Cerebellar cortex (tissue), 1 donor: ENCODE results near the gene ZNF516.
"Not testable (repeated sequence)": the region's sequence is repeated elsewhere in the genome, so short reads cannot be mapped to it uniquely, and the experiment has no call there.

Experiments used
- DNase-seq: peaks from one replicate; pipeline ENCODE4 v3.0.0-alpha.2; 2015; ENCODE audit warnings: low spot score

The ZNF516 gene

DNA sequence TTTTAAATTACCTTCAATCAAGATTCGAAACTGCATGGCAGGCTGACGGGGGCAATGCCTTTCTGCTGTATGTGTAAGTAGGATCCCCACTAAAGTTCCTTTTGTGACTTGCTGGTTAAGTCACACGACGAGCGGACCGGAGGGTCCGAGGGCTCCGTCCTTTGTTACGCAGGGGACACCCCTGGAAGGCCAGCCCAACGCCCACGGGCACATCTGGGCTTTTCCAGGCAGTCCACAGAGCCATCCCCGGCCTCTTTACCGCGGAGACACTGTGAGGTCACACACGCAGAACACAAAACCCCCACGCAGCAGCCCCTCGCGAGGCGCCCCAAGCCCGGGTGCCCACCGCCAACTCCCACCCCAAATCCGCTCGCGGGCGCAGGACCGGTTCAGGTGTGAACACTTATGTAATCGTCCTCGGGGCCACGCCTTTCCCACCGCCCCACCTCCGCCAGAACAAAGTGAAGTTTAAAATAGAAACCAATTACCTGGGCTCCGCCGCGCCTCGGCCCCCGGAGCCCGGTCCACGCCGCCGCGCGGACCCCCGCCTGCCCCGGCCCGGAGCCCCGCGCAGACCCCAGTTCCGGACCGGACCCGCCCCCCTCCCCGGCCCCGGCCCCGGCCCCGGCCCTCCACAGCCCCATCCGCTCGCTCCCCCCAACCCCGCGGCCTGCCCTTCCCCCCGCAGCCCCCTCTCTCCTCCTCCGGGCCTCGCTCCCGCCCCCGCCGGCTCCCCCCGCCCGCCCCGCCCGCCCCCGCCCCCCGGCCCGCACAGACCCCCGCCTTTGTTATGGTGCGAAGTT lies 4.2 kb downstream of the ZNF516 start:
- DNase-seq, result no peak

DNA sequence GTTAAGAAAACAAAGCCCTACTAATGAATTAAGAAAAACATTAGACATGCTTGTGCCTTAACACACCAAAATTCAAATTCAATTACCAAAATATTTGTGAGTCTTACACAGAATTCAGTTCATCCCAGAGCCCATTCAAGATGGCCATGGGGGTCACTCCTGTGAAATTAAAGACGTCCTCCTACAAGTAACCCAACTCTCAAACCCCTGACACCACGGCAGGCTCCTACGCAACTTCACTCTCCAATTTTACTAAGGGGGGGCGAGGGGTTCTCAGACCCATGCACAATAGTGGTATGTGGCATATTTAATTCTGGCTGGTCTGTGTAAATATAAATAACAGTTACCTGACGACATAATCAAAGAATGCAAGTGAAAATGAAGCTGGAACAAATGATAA lies 5.0 kb downstream of the ZNF516 start:
- no peak for DNase-seq

GRCh38 chr18:76489081-76489480 lies 6.0 kb downstream of the ZNF516 start:
- DNase-seq, result no peak

- no peak for DNase-seq
These were observed 6.9 kb downstream of the ZNF516 start for GRCh38 chr18:76488190-76488589.

DNA sequence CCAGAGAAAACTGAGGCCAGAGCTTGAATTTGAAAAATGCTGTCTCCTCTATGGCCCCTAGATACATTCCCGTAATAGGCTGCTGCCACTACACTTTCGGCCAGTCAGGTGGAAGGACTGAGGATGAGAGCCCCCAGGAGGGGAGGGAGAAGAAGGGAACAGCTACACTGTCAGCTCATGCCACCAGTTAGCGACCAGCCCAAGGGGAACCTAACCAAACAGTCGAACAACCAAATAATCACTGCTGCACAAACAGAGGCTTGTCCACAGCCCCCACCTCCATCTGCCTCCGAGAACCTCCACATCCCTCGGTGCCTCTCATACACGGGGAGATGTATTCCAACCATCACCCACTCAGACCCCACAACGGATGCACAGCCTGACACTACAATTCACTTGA lies 7.3 kb downstream of the ZNF516 start:
- no peak for DNase-seq

- no peak for DNase-seq
These were observed 8.0 kb downstream of the ZNF516 start for GRCh38 chr18:76487070-76487469.

DNA sequence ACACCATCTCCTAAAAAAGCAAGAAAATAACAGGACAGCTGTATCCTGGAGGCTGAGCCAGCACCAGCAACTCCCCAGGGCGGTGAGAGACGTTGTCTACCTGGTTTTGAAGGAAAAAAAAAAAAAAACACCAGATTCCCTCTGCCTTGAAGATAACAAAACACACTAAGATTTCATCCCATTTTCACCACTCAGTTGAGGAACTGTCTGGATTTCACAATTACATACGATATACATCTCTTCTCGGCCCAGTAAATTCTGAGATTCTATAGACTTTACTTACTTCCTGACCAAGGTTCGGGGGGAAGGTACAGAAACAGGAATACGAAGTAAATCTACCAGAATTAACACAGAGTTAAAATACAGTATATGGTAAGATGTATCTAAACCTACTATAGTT lies 8.5 kb downstream of the ZNF516 start:
- no peak for DNase-seq

- DNase-seq, result no peak
These were observed 9.0 kb downstream of the ZNF516 start for GRCh38 chr18:76486038-76486437.

- no peak for DNase-seq
These were observed 10.2 kb downstream of the ZNF516 start for GRCh38 chr18:76484749-76485387.

GRCh38 chr18:76483780-76484179 lies 11.3 kb downstream of the ZNF516 start:
- DNase-seq, result no peak

DNA sequence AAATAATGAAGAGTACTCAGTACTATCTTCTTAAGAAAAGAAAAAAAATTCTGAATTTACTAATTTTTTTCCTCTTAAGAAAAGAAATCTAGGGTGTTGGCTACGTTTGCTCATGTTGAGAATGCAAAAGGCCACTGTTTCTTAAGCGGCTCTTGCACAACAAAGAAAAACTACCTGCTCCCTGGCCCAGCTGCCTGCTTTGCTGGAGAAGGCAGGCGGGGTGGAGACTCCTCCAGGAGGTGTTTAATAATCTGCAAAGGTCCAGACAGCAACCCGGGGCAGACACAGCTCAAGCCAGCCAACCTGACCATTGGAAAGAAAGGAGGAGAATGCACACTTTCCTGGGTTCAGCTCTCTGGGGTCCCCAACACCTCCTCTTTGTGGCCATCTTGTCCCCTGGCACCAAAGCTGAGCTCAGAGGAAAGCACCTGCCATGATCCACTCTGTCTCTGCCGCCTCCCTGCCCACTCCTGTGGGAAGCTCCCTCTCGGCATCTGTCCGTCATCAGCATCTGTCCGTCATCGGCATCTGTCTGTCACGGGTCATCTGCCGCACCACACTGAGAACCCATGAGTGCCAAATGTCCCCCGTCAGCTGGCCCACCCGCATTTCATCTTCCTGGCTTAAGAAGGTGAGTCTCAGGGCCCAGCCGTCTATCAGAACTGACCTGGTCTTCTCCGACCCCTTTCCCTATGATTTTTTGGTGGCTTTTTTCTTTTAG lies 11.9 kb downstream of the ZNF516 start:
- no peak for DNase-seq

- DNase-seq, result no peak
These were observed 12.8 kb downstream of the ZNF516 start for GRCh38 chr18:76482267-76482666.

- no peak for DNase-seq
These were observed 14.1 kb downstream of the ZNF516 start for GRCh38 chr18:76480913-76481312.

GRCh38 chr18:76479351-76480238 lies 15.4 kb downstream of the ZNF516 start:
- DNase-seq, result no peak

DNA sequence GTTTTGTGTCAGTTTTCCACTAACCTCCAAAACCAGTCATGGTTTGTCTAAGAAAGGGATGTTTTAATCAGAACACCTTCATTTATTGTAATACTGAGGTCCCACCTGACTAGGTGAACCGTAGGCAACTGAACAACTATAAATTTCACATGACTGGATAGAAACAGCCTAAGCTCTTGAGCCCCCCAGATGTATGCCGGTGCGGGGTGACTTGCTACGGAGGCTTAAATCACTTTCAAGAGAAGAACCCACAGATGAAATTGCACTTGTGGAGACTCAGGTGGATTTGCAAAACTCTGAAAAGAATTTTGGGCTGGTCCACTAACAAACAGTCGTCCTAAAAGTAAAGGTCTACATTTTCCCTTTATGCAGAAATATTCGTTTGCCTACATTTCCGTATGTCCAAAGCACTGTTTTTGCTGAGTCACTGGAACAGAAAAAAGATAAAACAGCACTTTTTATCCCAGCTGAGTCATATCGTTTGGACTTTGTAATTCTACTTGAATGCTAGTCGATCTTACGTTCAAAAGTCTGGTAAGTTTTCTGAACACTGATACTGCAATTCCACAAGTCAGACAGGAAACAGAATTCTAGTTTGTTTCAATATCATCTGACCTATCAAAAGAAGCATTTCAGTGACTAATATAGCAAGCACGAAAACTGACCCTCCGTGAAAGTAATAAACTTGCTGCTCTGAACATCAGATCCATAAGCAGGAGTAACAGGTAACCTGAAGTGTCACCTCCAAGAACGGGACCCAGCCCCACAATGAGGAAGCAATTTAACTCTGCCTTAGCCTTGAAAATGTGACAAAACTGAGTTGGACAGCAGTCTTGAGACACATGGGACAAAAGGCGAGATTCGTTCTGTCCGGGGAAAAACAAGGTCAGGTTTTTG lies 18.1 kb downstream of the ZNF516 start:
- no peak for DNase-seq

DNA sequence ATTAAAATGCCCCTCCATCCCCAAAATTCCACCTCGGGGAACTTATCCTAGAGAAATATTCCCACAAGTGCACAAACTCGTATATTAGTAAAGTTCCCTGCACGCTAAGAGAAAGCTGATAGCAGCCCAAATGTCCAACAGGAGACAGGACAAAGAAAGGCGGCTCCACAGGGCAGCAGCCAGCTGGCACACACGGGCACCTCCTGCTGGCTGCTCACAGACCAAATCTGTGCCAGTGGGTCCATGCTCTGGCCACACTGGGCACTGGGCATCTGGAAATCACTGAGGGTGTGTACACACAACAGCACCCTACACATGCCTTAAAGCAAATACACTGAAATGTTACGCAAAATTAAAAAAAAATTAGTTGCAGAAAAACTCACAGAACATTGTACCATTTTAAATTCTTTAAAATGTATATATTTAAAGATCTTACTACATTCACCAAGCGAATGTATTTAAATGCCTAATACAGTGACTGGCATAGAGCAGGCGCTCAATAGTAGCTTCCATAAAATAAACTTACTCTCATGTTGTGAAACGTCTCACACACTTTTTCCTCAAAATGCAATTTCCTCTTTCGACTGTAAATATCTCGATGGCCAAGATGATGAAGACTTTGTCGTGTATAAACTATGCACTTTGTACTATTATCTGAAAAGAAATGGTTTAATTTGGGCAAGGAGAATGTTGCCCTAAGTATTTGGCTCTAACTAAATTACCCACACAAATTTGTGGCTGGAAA lies 19.4 kb downstream of the ZNF516 start:
- no peak for DNase-seq

DNA sequence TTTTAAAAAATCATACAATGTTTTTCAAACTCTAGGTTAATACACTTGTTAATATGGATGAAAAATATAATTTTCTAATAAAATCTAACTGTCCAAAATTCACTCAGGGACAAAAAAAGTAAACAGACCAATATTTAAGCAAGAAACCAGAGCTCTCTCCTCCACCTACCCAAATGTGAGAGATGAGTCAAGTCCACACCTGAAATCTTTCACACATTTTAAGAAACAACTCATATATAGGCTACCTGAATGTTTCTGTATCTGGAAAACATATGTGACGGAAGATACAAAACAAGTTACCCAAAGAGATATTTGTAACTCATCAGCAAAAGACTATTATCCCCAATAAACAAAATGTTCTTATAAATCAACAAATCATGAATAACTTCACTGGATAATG lies 20.2 kb downstream of the ZNF516 start:
- DNase-seq, result no peak

DNA sequence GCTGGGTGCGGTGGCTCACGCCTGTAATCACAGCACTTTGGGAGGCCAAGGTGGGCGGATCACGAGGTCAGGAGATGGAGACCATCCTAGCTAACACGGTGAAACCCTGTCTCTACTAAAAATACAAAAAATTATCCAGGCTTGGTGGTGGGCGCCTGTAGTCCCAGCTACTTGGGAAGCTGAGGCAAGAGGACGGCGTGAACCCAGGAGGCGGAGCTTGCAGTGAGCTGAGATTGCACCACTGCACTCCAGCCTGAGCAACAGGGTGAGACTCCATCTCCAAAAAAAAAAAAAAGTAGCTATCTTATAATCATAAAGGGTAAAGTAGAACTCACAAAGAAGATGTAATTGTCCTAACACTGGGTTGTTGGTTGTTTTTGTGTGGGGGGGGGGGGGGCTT lies 21.5 kb downstream of the ZNF516 start:
- not testable (repeated sequence) for DNase-seq

- DNase-seq, result no peak
These were observed 22.2 kb downstream of the ZNF516 start for GRCh38 chr18:76472829-76473228.

- no peak for DNase-seq
These were observed 23.4 kb downstream of the ZNF516 start for GRCh38 chr18:76471593-76471992.
